ENCODE measurements around the gene SF3B3.
"Not testable (repeated sequence)": the region's sequence is repeated elsewhere in the genome, so short reads cannot be mapped to it uniquely, and the experiment has no call there.

SF3B3 gene

GRCh38 chr16:70592106-70592571 is 68.5 kb downstream of the SF3B3 start:
- no peak for DNase-seq

GRCh38 chr16:70593544-70593943 is 69.9 kb downstream of the SF3B3 start:
- no peak for DNase-seq

- no peak for DNase-seq
Observed at GRCh38 chr16:70594569-70594968, 71.0 kb downstream of the SF3B3 start.

GRCh38 chr16:70597135-70597835 is 73.7 kb downstream of the SF3B3 start:
- DNase-seq = no peak

- no peak for DNase-seq
Observed at GRCh38 chr16:70598937-70599503, 75.4 kb downstream of the SF3B3 start.

GRCh38 chr16:70600730-70601129 is 77.1 kb downstream of the SF3B3 start:
- no peak for DNase-seq

- DNase-seq = peak; percentile 26
Observed at GRCh38 chr16:70601576-70602575, 78.3 kb downstream of the SF3B3 start.

GRCh38 chr16:70602831-70603230 is 79.2 kb downstream of the SF3B3 start:
- DNase-seq = no peak

GRCh38 chr16:70604407-70605282 is 81.0 kb downstream of the SF3B3 start:
- DNase-seq = no peak

- DNase-seq = no peak
Observed at GRCh38 chr16:70605283-70605657, 81.7 kb downstream of the SF3B3 start.

- no peak for DNase-seq
Observed at GRCh38 chr16:70608521-70608920, 84.9 kb downstream of the SF3B3 start.

- DNase-seq = no peak
Observed at GRCh38 chr16:70610273-70611223, 86.9 kb downstream of the SF3B3 start.

GRCh38 chr16:70611224-70611598 is 87.6 kb downstream of the SF3B3 start:
- no peak for DNase-seq

GRCh38 chr16:70611785-70612303 is 88.2 kb downstream of the SF3B3 start:
- DNase-seq = no peak

GRCh38 chr16:70612931-70613330 is 89.3 kb downstream of the SF3B3 start:
- DNase-seq = no peak

GRCh38 chr16:70614208-70614951 is 90.8 kb downstream of the SF3B3 start:
- DNase-seq = no peak

- DNase-seq = no peak
Observed at GRCh38 chr16:70615945-70616344, 92.3 kb downstream of the SF3B3 start.

- DNase-seq = not testable (repeated sequence)
Observed at GRCh38 chr16:70621864-70622263, 98.2 kb downstream of the SF3B3 start.
